HepG2 (cell line): Measurements from ENCODE around the gene RASSF4. TPM values are rescaled to one million over a fixed set of nuclear protein-coding genes. Genes with fewer than 3 reads are reported as not detected.

Experiments
- FOXC1 ChIP-seq: sonication (generic); formaldehyde crosslinking; IDR thresholded peaks from 2 replicates; pipeline ENCODE4 v1.8.0; 2022; ENCODE audit warnings: mild to moderate bottlenecking, missing genetic modification reagents, borderline replicate concordance
- GMEB1 ChIP-seq: sonication (generic); formaldehyde crosslinking; IDR thresholded peaks from 2 replicates; pipeline ENCODE4 v1.5.1; 2020; ENCODE audit warnings: missing genetic modification reagents, mild to moderate bottlenecking, borderline replicate concordance
- HNF4G ChIP-seq, 2 experiments: sonication (generic) in 1 of 2; formaldehyde crosslinking in 1 of 2; IDR thresholded peaks; 2 replicates each; pipeline versions ENCODE4 v1.4.0 to v1.6.1; 2011 to 2020; ENCODE audit warnings: borderline replicate concordance in 2 of 2, low read depth in 2 of 2, mild to moderate bottlenecking in 2 of 2, low read length in 1 of 2, missing genetic modification reagents in 1 of 2, moderate library complexity in 1 of 2
- KDM5A ChIP-seq: fragments of 200-600 bp; sonication (generic); IDR thresholded peaks from 2 replicates; pipeline ENCODE4 v1.7.0; 2018; ENCODE audit warnings: antibody characterized with exemption, mild to moderate bottlenecking, low read length, borderline replicate concordance
- KLF12 ChIP-seq: sonication (generic); formaldehyde crosslinking; IDR thresholded peaks from 2 replicates; pipeline ENCODE4 v1.4.0; 2020; ENCODE audit warnings: missing genetic modification reagents, borderline replicate concordance
- MEIS1 ChIP-seq: sonication (generic); formaldehyde crosslinking; IDR thresholded peaks from 2 replicates; pipeline ENCODE4 v1.9.0; 2021; ENCODE audit warnings: mild to moderate bottlenecking, missing genetic modification reagents, moderate library complexity, borderline replicate concordance
- NFKBIZ ChIP-seq: IDR thresholded peaks from 2 replicates; pipeline ENCODE4 v1.6.1; 2018; ENCODE audit warnings: missing genetic modification reagents, missing compliant biosample characterization
- NONO ChIP-seq, 2 experiments: fragments of 450-650 bp in 1 of 2; sonication (generic) in 1 of 2; formaldehyde crosslinking in 1 of 2; IDR thresholded peaks in 1 of 2; conservative IDR thresholded peaks in 1 of 2; 2 replicates each; pipeline versions ENCODE4 v1.6.1 to v1.8.0; 2017 to 2022; ENCODE audit warnings: mild to moderate bottlenecking in 1 of 2, missing genetic modification reagents in 1 of 2, moderate library complexity in 1 of 2
- NRL ChIP-seq: sonication (generic); formaldehyde crosslinking; IDR thresholded peaks from 2 replicates; pipeline ENCODE4 v1.5.0; 2020; ENCODE audit warnings: missing genetic modification reagents, mild to moderate bottlenecking, moderate library complexity, borderline replicate concordance
- POGZ ChIP-seq: sonication (generic); formaldehyde crosslinking; IDR thresholded peaks from 2 replicates; pipeline ENCODE4 v1.4.0; 2020; ENCODE audit warnings: mild to moderate bottlenecking, missing genetic modification reagents
- SAP130 ChIP-seq: IDR thresholded peaks from 2 replicates; pipeline ENCODE4 v1.6.1; 2016; ENCODE audit warnings: low read depth
- SP4 ChIP-seq: sonication (generic); formaldehyde crosslinking; IDR thresholded peaks from 2 replicates; pipeline ENCODE4 v1.8.1; 2023; ENCODE audit warnings: mild to moderate bottlenecking, missing genetic modification reagents
- ZNF232 ChIP-seq: sonication (generic); formaldehyde crosslinking; IDR thresholded peaks from 2 replicates; pipeline ENCODE4 v1.4.0; 2020; ENCODE audit warnings: missing genetic modification reagents, borderline replicate concordance
- ZNF3 ChIP-seq: IDR thresholded peaks from 2 replicates; pipeline ENCODE4 v1.7.0; 2017; ENCODE audit warnings: inconsistent platforms
- ZNF543 ChIP-seq: sonication (generic); formaldehyde crosslinking; IDR thresholded peaks from 2 replicates; pipeline ENCODE4 v1.4.0; 2020; ENCODE audit warnings: mild to moderate bottlenecking, missing genetic modification reagents
- polyA plus RNA-seq, 8 experiments: library from polyadenylated mRNA; depleted of rRNA in 3 of 8; stranded (reverse) in 7 of 8; unstranded in 1 of 8; fragments of >200 nt; fragmentation: Illumina TruSeq in 4 of 8; extraction: Trizol in 4 of 8; gene quantifications; 2 replicates each; pipeline versions ENCODE4 v1.2.1 to v1.2.3, GENCODE V29; 2011 to 2016; ENCODE audit warnings: low read depth in 4 of 8, missing spikeins in 1 of 8, mixed read lengths in 1 of 8; ENCODE audit not compliant: insufficient read depth in 1 of 8
- total RNA-seq, 5 experiments: library from RNA; depleted of rRNA; stranded (reverse); fragments of >200 nt; fragmentation: Illumina TruSeq; extraction: Trizol; gene quantifications; 2 replicates each; pipeline ENCODE4 v1.2.3, GENCODE V29; 2016; ENCODE audit warnings: low read depth in 1 of 5
- TF ChIP-seq, protein P1 (sequence below): sonication (generic); formaldehyde crosslinking; IDR thresholded peaks from 2 replicates; pipeline ENCODE4 v1.5.0; 2020; ENCODE audit warnings: mild to moderate bottlenecking, missing genetic modification reagents, moderate library complexity
- TF ChIP-seq, protein P2 (sequence below): IDR thresholded peaks from 2 replicates; pipeline ENCODE4 v1.6.1; 2016; ENCODE audit warnings: mild to moderate bottlenecking
- TF ChIP-seq, protein P3 (sequence below): sonication (generic); formaldehyde crosslinking; IDR thresholded peaks from 2 replicates; pipeline ENCODE4 v1.5.0; 2020; ENCODE audit warnings: mild to moderate bottlenecking, missing genetic modification reagents

The RASSF4 gene
- total and polyA plus RNA-seq, 2 of the 13 experiments (the other 11 are each of a cell fraction or from before 2014, with no cell fraction given) = 34.0 to 51.7 TPM

DNA sequence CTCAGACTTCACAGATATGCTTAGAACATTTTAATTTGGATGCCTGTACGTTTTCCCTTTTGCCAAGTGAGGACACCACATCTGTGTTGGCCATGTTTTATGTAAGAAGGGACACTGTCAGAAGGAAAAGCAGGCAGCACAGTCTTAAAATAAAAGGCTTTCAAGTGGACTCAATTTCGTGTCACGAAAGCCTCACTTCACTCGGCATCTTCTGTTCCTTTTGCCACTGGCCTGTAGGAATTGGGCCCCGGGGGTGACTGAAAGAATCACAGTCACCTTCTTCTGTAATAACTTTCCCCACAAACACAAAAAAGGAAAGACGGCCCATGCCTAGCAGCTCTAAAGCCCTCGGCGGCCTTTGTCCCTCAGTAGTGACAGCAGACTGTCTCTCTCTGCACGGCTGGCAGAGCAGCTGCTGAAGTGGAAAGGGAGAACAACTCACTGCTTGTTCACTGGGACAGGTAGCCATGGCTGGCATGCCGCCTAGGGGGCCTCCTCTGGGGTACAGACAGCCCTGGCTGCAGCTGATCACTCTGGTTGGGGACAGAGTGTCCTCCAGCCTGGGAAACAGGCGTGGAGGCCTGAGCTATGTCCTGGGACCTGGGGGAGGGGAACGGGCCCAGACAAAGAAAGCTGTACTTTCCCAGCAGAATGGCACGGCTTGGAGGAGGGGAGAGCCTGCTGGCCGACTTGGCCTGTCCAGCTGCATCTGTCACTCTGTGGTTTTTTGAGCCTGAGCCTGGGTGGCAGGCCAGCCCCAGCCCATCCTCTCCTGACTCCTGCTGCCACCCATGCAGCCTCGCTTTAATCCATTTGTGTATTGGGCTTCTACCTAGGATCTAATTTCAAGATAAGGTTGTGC lies 4.4 kb downstream of the RASSF4 start (continued):
- TF ChIP-seq HNF4G (IDR thresholded peaks at IDR 0.05; ENCODE audit: borderline replicate concordance, low read depth, low read length) = peak; percentile 21; the same call in 1 of the 2 replicates
- no peak for TF ChIP-seq HNF4G (CRISPR knock-in tag; IDR thresholded peaks at IDR 0.05; ENCODE audit: borderline replicate concordance, low read depth)
- 0 out of 2 replicates have a peak, but pooled peaks have one; percentile 43 for TF ChIP-seq ZNF232 (CRISPR knock-in tag)
- 0 out of 2 replicates have a peak, but pooled peaks have one; percentile 50 for TF ChIP-seq POGZ (CRISPR knock-in tag)
- no peak for TF ChIP-seq NONO (IDR thresholded peaks at IDR 0.05)
- TF ChIP-seq NONO (CRISPR knock-in tag; conservative IDR thresholded peaks at IDR 0.05) = peak; percentile 76; the same call in 1 of the 2 replicates
- peak; percentile 26; the same call in 1 of the 2 replicates for TF ChIP-seq KDM5A
- TF ChIP-seq, protein P1, sequence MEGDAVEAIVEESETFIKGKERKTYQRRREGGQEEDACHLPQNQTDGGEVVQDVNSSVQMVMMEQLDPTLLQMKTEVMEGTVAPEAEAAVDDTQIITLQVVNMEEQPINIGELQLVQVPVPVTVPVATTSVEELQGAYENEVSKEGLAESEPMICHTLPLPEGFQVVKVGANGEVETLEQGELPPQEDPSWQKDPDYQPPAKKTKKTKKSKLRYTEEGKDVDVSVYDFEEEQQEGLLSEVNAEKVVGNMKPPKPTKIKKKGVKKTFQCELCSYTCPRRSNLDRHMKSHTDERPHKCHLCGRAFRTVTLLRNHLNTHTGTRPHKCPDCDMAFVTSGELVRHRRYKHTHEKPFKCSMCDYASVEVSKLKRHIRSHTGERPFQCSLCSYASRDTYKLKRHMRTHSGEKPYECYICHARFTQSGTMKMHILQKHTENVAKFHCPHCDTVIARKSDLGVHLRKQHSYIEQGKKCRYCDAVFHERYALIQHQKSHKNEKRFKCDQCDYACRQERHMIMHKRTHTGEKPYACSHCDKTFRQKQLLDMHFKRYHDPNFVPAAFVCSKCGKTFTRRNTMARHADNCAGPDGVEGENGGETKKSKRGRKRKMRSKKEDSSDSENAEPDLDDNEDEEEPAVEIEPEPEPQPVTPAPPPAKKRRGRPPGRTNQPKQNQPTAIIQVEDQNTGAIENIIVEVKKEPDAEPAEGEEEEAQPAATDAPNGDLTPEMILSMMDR = peak; percentile 44
- TF ChIP-seq ZNF3 (CRISPR knock-in tag) = no peak
- no peak for TF ChIP-seq KLF12 (CRISPR knock-in tag)
- TF ChIP-seq GMEB1 = no peak; the same call in 1 of the 2 replicates
- peak; percentile 20; the same call in 1 of the 2 replicates for TF ChIP-seq NFKBIZ (CRISPR knock-in tag)
- TF ChIP-seq SAP130 (CRISPR knock-in tag) = peak; percentile 79
- TF ChIP-seq FOXC1 (CRISPR knock-in tag) = 0 out of 2 replicates have a peak, but pooled peaks have one; percentile 69
- TF ChIP-seq SP4 (CRISPR knock-in tag) = peak; percentile 28; the same call in 1 of the 2 replicates
- TF ChIP-seq, protein P2, sequence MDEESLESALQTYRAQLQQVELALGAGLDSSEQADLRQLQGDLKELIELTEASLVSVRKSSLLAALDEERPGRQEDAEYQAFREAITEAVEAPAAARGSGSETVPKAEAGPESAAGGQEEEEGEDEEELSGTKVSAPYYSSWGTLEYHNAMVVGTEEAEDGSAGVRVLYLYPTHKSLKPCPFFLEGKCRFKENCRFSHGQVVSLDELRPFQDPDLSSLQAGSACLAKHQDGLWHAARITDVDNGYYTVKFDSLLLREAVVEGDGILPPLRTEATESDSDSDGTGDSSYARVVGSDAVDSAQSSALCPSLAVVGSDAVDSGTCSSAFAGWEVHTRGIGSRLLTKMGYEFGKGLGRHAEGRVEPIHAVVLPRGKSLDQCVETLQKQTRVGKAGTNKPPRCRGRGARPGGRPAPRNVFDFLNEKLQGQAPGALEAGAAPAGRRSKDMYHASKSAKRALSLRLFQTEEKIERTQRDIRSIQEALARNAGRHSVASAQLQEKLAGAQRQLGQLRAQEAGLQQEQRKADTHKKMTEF (CRISPR knock-in tag) = peak; percentile 84; the same call in 1 of the 2 replicates
- peak; percentile 43; the same call in 1 of the 2 replicates for TF ChIP-seq MEIS1 (CRISPR knock-in tag)
- TF ChIP-seq, protein P3, sequence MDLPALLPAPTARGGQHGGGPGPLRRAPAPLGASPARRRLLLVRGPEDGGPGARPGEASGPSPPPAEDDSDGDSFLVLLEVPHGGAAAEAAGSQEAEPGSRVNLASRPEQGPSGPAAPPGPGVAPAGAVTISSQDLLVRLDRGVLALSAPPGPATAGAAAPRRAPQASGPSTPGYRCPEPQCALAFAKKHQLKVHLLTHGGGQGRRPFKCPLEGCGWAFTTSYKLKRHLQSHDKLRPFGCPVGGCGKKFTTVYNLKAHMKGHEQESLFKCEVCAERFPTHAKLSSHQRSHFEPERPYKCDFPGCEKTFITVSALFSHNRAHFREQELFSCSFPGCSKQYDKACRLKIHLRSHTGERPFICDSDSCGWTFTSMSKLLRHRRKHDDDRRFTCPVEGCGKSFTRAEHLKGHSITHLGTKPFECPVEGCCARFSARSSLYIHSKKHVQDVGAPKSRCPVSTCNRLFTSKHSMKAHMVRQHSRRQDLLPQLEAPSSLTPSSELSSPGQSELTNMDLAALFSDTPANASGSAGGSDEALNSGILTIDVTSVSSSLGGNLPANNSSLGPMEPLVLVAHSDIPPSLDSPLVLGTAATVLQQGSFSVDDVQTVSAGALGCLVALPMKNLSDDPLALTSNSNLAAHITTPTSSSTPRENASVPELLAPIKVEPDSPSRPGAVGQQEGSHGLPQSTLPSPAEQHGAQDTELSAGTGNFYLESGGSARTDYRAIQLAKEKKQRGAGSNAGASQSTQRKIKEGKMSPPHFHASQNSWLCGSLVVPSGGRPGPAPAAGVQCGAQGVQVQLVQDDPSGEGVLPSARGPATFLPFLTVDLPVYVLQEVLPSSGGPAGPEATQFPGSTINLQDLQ (CRISPR knock-in tag) = 0 out of 2 replicates have a peak, but pooled peaks have one; percentile 33
- 0 out of 2 replicates have a peak, but pooled peaks have one; percentile 41 for TF ChIP-seq ZNF543 (CRISPR knock-in tag)
- peak; percentile 66; the same call in 1 of the 2 replicates for TF ChIP-seq NRL
